IPS-18c (cell line): Measurements from ENCODE around the gene GRID1.

Experiments
- H3K4me3 ChIP-seq: 2 replicates; pipeline ENCODE4 v1.7.0; 2013; ENCODE audit warnings: low read depth, mild to moderate bottlenecking, low read length, moderate library complexity; ENCODE audit not compliant: insufficient read depth
- H3K9me3 ChIP-seq: one replicate; pipeline ENCODE4 v1.6.1; 2013; ENCODE audit warnings: mild to moderate bottlenecking, low read length, moderate library complexity; ENCODE audit not compliant: control insufficient read depth, insufficient read depth

Gene GRID1

GRCh38 chr10:86227501-86228258 is 138.9 kb downstream of the GRID1 start:
- Histone ChIP-seq H3K9me3 (no peaks in the 10 kb centered on the region), H3K4me3 (no peak overlapping the region)

GRCh38 chr10:86226781-86227201 is 139.8 kb downstream of the GRID1 start:
- Histone ChIP-seq H3K4me3 (no peak overlapping the region; the same call in 1 of the 2 replicates), H3K9me3 (no peaks in the 10 kb centered on the region)

GRCh38 chr10:86226016-86226415 is 140.6 kb downstream of the GRID1 start:
- no peaks in the 10 kb centered on the region for H3K9me3 ChIP-seq
- H3K4me3 ChIP-seq, result no peak overlapping the region

- Histone ChIP-seq H3K9me3 (no peaks in the 10 kb centered on the region), H3K4me3 (no peak overlapping the region)
Observed at GRCh38 chr10:86225103-86225782, 141.4 kb downstream of the GRID1 start.

GRCh38 chr10:86224354-86225102 is 142.1 kb downstream of the GRID1 start:
- Histone ChIP-seq H3K4me3 (no peak overlapping the region), H3K9me3 (no peaks in the 10 kb centered on the region)

GRCh38 chr10:86223256-86223655 is 143.3 kb downstream of the GRID1 start:
- Histone ChIP-seq H3K9me3 (no peaks in the 10 kb centered on the region), H3K4me3 (no peak overlapping the region)

- Histone ChIP-seq H3K4me3 (no peak overlapping the region), H3K9me3 (no peaks in the 10 kb centered on the region)
Observed at GRCh38 chr10:86222687-86223086, 143.9 kb downstream of the GRID1 start.

GRCh38 chr10:86222336-86222650 is 144.3 kb downstream of the GRID1 start:
- H3K4me3 ChIP-seq, result no peak overlapping the region

GRCh38 chr10:86221442-86222335 is 144.9 kb downstream of the GRID1 start:
- H3K9me3 ChIP-seq, result no peaks in the 10 kb centered on the region
- no peak overlapping the region for H3K4me3 ChIP-seq

More at GRCh38 chr10:86222336-86222650, 144.3 kb downstream of the GRID1 start:
- H3K9me3 ChIP-seq, result no peaks in the 10 kb centered on the region

GRCh38 chr10:86220626-86221025 is 146.0 kb downstream of the GRID1 start:
- H3K4me3 ChIP-seq, result no peak overlapping the region
- no peaks in the 10 kb centered on the region for H3K9me3 ChIP-seq

- Histone ChIP-seq H3K9me3 (no peaks in the 10 kb centered on the region), H3K4me3 (no peak overlapping the region)
Observed at GRCh38 chr10:86219271-86219670, 147.3 kb downstream of the GRID1 start.

- Histone ChIP-seq H3K9me3 (no peaks in the 10 kb centered on the region), H3K4me3 (no peak overlapping the region)
Observed at GRCh38 chr10:86218842-86219241, 147.8 kb downstream of the GRID1 start.

GRCh38 chr10:86218160-86218559 is 148.4 kb downstream of the GRID1 start:
- Histone ChIP-seq H3K4me3 (no peak overlapping the region), H3K9me3 (no peaks in the 10 kb centered on the region)

- H3K9me3 ChIP-seq, result no peaks in the 10 kb centered on the region
- H3K4me3 ChIP-seq, result no peak overlapping the region
Observed at GRCh38 chr10:86217371-86218080, 149.1 kb downstream of the GRID1 start.

- Histone ChIP-seq H3K9me3 (no peaks in the 10 kb centered on the region), H3K4me3 (no peak overlapping the region)
Observed at GRCh38 chr10:86216886-86217285, 149.7 kb downstream of the GRID1 start.

GRCh38 chr10:86215712-86216111 is 150.9 kb downstream of the GRID1 start:
- Histone ChIP-seq H3K4me3 (no peak overlapping the region), H3K9me3 (no peaks in the 10 kb centered on the region)

GRCh38 chr10:86215046-86215445 is 151.5 kb downstream of the GRID1 start:
- Histone ChIP-seq H3K9me3 (no peaks in the 10 kb centered on the region), H3K4me3 (no peak overlapping the region)
